T-helper 22 cell (primary cell): Measurements from ENCODE around the gene CBX3.
"Not testable (repeated sequence)": the region's sequence is repeated elsewhere in the genome, so short reads cannot be mapped to it uniquely, and the experiment has no call there.

ENCODE experiments used
- DNase-seq: peaks from one replicate; pipeline ENCODE4 v3.0.0-alpha.2; 2020; ENCODE audit warnings: low read depth

The CBX3 gene

DNA sequence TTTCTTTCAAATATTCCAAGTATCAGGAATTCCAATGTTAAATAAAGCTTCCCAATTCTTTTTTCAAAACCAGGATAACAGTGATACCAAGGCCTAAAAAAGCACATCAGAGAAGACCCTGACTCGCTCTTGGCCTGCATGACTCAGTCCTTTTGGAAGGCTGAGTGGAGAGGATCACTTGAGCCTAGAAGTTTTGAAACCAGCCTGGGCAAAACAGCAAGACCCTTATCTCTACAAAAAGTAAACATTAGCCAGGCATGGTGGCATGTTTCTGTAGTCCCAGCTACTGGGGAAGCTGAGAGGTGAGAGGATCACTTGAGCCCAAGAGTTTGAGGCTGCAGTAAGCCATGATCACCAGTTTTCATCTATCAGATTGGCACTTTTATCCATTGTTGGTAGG is 30.9 kb upstream of the CBX3 start:
- no peak for DNase-seq

DNA sequence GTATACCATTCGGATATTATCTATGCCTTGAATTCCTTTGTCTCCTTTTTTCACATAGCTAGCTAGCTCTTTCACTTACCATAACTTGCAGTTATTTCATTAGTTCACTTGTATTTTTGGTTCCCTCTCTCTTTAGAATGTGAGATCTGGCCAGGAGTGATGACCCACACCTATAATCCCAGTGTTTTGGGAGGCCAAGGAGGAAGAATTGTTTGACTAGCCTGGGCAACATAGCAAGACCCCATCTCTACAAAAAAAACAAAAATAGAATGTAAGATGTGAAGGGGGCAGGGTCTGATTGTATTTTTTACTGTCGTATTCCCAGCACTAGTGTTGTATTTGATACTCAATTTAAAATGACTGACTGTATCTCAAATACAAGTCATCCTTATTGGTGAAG is 29.9 kb upstream of the CBX3 start:
- DNase-seq: no peak

DNA sequence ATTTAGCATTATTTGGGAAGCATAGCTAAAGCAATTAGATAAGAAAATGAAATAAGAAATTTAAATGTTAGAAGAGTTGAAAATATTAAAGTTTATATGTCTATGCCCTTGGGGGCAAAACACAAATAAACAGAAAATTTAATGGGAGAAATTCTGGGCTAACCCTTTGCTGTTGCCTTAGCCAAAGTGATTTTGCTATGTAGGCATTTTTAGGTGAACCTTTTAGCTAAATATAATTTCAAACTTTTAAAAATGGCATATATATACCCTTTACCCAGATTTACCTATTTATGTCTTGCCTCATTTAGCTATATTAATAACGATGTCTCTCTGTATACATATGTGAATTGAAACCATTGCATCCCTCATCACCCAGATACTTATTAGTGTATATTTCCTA is 29.5 kb upstream of the CBX3 start:
- DNase-seq: no peak

DNA sequence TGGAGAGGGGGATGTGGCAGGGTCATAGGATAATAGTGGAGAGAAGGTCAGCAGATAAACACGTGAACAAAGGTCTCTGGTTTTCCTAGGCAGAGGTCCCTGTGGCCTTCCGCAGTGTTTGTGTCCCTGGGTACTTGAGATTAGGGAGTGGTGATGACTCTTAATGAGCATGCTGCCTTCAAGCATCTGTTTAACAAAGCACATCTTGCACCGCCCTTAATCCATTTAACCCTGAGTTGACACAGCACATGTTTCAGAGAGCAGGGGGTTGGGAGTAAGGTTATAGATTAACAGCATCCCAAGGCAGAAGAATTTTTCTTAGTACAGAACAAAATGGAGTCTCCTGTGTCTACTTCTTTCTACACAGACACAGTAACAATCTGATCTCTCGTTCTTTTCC is 25.6 kb upstream of the CBX3 start:
- DNase-seq: not testable (repeated sequence)

DNA sequence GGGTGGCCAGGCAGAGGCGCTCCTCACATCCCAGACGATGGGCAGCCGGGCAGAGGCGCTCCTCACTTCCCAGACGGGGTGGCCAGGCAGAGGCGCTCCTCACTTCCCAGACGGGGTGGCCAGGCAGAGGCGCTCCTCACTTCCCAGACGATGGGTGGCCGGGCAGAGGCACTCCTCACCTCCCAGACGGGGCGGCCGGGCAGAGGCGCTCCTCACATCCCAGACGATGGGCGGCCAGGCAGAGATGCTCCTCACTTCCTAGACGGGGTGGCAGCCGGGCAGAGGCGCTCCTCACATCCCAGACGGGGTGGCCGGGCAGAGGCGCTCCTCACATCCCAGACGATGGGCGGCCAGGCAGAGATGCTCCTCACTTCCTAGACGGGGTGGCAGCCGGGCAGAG is 24.8 kb upstream of the CBX3 start:
- DNase-seq: not testable (repeated sequence)

DNA sequence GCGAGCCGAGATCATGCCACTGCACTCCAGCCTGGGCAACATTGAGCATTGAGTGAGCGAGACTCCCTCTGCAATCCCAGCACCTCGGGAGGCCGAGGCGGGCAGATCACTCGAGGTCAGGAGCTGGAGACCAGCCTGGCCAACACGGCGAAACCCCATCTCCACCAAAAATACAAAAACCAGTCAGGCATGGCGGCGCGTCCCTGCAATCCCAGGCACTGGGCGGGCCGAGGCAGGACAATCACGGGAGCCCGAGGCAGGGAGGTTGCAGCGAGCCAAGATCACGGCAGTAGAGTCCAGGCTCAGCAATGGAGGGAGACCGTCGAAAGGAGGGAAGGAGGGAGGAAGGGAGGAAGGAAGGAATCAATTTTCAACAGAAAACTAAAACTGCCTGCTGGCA is 24.3 kb upstream of the CBX3 start:
- not testable (repeated sequence) for DNase-seq

DNA sequence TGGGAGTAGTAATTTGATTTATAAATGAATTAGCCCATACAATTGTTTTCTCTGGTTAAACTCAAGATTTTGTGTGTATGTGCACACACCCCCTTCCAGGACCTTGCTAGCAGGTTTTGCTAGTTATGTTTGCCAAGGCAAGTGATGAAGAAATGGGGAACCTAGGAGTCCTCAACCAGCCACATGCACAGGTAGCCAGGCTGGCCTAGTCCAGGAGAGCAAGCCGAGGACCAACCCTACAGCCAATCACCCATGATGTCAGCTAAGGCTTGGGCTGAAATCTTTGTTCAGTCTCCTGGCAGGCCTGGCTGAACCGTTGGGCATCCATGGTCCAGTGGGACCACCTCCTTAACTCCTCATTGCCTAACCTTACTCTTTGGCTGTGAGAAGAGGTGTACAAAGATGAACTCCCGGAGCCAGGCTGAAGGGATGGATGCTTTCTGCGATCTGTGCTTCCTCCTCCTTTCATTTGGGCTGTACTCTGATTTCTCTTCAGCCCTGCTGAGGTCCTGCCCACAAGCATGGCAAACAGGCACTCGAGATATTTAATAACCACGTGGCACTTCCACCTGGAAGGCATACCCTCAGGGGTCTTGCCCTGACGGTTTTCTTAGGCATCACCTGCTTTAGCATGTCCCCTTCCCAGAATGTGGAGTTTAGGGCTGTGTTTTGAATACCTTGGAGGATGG is 23.1 kb upstream of the CBX3 start:
- no peak for DNase-seq

DNA sequence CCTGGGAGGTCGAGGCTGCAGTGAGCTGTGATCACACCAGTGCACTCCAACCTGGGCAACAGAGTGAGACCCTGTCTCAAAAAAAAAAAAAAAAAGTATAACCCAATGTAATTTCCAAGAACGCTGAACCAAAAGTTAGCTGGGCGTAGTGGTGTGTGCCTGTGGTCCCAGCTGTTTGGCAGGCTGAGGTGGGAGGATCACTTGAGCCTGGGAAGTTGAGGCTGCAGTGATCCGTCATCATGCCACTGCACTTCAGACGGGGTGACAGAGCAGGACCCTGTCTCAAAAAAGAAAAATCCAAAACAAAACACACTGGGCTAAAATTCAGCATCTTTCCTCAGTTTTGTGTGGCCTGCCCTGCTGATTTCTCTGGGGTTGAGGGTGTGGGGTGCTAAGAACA is 22.1 kb upstream of the CBX3 start:
- DNase-seq: no peak

DNA sequence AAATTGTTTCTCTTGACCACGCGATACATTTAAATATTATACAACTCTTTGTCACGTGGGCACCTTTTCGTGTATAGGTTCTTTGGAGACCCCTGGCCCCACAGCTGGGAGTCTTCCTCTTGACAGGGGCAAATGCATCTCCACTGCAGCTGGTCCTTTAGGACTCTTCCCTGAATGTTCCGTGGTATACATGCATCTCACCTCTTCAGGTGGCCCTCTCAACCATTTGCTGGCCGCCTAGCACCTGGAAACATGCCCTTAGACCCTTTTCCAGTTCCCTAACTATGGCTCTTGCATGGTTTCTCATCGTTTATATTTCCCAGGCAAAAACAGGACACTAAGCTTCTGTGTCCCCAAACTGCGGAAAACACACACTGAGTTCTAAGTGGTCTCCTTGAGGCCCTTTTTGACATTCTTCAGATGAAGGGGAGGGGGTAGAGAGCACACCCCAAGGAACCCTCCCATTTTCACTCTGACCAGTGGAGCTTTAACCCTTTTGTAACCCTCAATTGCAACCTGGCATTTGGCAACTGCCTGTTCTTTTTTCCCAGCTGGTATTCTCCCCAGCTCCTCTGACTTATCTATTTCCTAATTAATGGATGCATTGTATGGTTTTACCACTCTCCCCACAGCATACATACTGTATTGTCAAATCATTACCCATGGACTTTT is 21.6 kb upstream of the CBX3 start:
- no peak for DNase-seq

DNA sequence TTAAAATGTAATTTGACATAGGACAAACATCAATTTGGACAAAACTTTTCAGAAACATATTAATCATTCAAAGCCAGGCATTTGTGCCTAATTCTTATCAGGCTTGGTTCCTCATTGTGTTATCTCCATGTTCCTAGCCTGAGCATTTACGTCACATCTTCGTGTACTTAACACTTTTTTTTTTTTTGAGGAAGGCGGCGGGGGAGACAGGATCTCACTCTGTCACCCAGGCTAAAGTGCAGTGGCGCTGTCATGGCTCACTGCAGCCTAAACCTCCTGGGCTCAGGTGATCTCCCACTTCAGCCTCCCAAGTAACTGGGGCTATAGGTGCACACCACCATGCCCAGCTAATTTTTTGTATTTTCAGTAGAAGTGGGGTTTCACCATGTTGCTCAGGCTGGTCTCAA is 20.8 kb upstream of the CBX3 start:
- no peak for DNase-seq

DNA sequence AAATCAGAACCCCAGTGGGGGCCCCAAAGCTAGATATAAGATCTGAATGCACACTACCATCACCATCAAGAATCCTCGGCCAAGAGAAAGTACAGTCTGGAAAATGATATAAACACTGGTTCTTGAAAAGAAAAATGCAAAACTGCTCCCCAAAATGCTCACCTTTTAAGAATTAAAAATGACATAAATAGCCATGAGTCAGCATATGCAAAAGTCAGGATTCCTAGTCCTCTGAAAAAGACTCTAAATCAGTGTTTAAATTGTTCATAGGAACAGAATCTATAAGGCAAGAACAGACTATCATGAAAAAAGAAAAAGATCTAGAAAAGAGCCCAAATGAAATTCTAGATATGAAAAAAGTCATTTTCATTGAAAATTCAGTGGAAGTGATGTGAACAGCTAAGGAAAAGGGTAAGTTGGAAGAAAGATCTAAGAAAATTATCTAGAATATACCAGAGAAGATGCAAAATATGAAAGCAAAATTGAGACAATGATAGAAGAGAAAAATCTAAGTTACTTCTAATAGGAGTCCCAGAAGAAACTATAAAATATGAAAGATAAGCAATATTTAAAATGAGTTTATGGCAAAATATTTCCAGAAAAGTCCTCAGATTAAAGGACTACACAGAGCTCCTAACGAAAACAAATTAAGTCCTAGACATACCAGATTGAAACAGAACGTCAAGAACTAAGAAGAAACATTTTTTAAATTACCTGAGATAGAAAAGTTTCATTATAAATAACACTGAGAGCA is 19.9 kb upstream of the CBX3 start:
- no peak for DNase-seq

DNA sequence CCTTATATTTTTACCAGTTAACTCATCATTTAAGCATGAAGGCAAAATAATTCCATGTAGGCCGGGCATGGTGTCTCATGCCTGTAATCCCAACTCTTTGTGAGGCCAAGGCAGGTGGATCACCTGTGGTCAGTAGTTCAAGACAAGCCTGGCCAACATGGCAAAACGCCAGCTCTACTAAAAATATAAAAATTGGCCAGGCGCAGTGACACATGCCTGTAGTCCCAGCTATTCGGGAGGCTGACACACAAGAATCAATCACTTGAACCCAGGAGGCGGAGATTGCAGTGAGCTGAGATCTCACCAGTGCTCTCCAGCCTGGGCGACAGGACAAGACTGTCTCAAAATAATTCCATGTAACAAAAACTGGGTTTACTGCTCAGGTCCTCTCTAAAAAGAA is 19.3 kb upstream of the CBX3 start:
- no peak for DNase-seq

DNA sequence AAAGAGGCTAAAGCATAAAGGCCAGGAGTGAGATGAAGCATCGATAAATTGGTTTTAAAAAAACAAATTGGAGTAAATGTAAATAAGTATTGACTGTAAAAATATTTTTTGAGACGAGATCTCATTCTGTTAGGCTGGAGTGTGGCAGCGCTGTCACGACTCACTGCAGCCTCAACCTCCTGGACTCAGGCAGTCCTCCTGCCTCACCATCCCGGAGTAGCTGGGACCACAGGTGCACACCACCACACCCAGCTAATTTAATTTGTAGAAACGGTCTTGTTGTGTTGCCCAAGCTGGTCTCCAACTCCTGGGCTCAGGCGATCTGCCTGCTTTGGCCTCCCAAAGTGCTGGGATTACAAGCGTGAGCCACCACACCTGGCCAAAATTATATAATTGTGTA is 18.8 kb upstream of the CBX3 start:
- no peak for DNase-seq

DNA sequence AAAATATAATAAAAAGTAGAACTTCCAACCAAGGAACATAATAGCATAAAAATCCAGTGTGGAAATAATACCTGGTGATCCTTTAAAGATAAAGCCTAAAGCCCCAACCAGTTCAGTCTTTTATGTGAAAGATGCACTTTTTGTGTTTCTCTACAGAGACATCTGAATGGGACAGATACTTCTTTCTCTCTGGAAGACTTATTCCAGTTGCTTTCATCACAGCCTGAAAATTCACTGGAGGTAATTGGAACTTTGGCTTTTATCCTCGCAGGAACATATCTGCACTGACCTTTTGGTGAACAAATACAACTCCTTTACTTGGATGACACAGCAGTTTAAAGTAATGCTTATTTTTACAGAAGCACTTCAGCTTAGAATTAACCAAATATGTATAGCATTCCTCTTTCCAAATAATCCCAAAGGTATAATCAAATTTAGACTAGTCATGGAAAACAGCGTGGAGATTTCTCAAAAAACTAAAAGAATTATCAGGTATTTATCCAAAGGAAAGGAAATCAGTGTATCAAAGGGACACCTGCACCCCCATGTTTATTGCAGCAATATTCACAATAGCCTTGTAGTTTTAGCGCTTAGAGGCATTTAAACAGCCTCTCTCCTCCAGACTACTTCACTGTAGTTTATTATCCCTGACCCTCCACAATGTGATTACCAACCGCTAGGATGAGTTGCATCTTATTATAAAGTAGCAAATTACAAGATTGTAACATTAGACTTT is 17.8 kb upstream of the CBX3 start:
- DNase-seq: no peak

DNA sequence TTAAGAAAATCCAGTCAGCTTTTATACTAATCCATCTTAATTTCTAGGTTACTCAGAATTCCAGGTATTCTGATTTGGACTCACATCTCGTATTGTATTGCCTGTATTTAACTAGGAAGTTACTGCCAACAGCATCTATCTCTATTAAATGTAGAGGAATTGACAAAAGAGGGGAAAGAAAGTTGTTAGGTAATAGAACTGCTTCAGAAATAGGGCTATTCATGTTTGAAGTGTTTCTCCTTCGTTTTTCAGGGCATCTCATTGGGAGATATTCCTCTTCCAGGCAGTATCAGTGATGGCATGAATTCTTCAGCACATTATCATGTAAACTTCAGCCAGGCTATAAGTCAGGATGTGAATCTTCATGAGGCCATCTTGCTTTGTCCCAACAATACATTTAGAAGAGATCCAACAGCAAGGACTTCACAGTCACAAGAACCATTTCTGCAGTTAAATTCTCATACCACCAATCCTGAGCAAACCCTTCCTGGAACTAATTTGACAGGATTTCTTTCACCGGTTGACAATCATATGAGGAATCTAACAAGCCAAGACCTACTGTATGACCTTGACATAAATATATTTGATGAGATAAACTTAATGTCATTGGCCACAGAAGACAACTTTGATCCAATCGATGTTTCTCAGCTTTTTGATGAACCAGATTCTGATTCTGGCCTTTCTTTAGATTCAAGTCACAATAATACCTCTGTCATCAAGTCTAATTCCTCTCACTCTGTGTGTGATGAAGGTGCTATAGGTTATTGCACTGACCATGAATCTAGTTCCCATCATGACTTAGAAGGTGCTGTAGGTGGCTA is 17.1 kb upstream of the CBX3 start:
- DNase-seq: not testable (repeated sequence)

DNA sequence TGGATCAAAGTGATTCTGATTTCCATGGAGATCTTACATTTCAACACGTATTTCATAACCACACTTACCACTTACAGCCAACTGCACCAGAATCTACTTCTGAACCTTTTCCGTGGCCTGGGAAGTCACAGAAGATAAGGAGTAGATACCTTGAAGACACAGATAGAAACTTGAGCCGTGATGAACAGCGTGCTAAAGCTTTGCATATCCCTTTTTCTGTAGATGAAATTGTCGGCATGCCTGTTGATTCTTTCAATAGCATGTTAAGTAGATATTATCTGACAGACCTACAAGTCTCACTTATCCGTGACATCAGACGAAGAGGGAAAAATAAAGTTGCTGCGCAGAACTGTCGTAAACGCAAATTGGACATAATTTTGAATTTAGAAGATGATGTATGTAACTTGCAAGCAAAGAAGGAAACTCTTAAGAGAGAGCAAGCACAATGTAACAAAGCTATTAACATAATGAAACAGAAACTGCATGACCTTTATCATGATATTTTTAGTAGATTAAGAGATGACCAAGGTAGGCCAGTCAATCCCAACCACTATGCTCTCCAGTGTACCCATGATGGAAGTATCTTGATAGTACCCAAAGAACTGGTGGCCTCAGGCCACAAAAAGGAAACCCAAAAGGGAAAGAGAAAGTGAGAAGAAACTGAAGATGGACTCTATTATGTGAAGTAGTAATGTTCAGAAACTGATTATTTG is 16.3 kb upstream of the CBX3 start:
- no peak for DNase-seq

DNA sequence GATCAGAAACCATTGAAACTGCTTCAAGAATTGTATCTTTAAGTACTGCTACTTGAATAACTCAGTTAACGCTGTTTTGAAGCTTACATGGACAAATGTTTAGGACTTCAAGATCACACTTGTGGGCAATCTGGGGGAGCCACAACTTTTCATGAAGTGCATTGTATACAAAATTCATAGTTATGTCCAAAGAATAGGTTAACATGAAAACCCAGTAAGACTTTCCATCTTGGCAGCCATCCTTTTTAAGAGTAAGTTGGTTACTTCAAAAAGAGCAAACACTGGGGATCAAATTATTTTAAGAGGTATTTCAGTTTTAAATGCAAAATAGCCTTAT is 15.7 kb upstream of the CBX3 start:
- no peak for DNase-seq

DNA sequence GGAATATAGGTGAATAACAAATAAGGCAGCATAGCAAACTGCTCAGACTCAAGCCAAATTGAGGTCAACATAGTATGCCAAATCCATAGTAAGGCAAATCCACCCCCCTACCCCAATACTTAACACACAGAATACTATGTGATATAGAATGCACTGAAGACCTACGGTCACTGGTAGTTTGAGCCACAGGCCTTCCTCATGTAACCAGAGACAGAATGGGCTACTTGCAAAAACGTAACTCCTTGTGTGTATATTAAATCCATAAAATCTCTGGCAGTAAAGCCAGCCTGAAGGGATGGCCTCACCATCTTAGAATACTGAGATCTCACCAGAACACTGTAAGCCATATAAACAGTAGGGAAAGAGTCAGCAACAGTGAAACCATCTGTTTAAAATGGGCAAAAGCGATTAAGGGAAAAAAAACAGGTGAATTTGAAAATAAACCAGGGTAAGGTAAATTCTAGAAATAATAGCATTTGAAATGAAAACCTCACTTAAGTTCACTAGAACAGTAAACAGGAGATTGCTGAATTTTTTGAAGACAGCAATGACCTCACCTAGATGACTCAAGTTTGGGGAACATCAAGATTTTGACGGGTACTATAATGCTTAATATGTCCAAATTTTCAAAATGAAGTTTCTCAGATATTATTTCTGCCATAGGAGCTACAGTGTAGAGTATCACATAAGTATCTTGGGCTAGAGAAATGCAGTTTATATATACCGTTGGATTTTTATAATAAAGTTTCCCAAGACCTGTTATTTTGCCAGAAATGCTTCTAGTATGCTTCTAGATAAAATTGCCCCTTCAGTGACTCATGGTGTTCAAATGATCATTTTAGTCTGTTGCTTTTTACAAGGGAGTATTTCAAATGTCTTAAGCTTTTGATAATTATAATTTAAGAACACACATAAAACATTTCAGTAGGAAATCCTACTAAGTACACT is 14.9 kb upstream of the CBX3 start:
- no peak for DNase-seq

DNA sequence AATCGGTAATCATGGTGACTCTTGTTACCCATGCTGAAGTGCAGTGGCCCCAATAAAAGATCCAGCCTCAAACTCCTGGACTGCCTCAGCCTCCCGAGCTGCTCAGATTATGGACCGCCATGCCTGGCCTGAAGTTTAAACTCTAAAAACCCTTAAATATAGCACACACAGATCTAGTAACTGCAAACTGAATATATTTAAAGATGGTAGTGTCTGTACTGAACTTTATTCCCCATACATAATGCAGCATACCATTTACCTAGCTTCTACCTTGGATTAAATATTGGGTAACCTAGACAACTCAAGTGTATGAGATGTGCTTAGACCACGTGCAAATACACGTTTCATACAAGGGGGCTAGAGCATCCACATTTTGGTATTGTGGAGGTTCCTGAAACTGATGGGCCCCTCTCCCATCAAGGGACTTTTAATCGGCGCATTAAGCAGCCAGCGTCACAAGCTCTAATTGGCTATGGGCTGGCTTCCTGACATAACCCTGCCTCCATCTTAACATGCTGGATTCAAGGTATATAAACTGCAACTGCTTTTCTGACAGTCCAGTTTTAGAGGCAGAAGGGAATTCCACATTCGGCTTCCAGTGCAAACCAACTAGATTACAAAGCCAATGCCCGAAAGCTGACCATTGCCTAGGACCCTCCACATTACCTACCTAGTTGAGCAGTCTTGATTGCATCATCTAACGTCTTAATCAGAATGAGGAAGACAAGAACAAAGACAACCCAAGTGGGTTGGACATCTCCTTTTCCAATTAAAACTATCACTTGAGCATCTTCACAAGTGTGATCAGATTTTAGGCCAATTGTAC is 14.0 kb upstream of the CBX3 start:
- DNase-seq: no peak
